ENCODE measurements around the gene SMIM11. TPM values are rescaled to one million over a fixed set of nuclear protein-coding genes. Genes with fewer than 3 reads are reported as not detected.

Gene SMIM11
- total and polyA plus RNA-seq, 10 of the 15 experiments (the other 5 are each of a cell fraction or from before 2014, with no cell fraction given) = 4.8 to 43.1 (median 16.0) TPM

DNA sequence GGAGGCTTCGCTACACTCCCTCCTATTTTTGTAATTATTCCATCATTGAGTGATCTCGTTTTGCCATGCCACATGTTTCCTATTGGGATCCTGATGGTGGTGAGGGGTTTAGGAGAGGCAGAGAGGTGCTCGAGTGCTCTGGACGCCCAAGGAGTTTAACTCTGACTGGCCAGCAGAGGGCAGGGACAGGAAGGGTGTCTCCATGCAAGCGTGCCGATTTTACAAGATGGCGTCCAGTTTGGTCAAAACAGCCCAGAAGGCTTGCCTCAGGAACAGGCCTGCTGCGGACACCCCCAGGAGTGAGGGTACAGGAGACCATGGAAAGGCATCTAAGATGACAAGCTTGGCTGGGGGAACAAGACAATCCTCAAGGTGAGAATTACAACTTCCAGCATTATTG is 45.3 kb upstream of the SMIM11 start (continued):
- TF ChIP-seq, protein P1, sequence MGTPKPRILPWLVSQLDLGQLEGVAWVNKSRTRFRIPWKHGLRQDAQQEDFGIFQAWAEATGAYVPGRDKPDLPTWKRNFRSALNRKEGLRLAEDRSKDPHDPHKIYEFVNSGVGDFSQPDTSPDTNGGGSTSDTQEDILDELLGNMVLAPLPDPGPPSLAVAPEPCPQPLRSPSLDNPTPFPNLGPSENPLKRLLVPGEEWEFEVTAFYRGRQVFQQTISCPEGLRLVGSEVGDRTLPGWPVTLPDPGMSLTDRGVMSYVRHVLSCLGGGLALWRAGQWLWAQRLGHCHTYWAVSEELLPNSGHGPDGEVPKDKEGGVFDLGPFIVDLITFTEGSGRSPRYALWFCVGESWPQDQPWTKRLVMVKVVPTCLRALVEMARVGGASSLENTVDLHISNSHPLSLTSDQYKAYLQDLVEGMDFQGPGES (IDR thresholded peaks at IDR 0.05) = no peak
- TF ChIP-seq CEBPB (IDR thresholded peaks at IDR 0.05; ENCODE audit: borderline replicate concordance in 1 of 2, low read depth in 2 of 2, low read length in 2 of 2) (no peak), FOXM1 (IDR thresholded peaks at IDR 0.05; ENCODE audit: low read depth, low read length) (no peak), BACH1 (IDR thresholded peaks at IDR 0.05; ENCODE audit: borderline replicate concordance) (no peak), KDM1A (IDR thresholded peaks at IDR 0.05; ENCODE audit: borderline replicate concordance) (no peak), MTA2 (IDR thresholded peaks at IDR 0.05; ENCODE audit: low read depth) (no peak), CBFB (IDR thresholded peaks at IDR 0.05; ENCODE audit: low read depth) (no peak)
- TF ChIP-seq, protein P2, sequence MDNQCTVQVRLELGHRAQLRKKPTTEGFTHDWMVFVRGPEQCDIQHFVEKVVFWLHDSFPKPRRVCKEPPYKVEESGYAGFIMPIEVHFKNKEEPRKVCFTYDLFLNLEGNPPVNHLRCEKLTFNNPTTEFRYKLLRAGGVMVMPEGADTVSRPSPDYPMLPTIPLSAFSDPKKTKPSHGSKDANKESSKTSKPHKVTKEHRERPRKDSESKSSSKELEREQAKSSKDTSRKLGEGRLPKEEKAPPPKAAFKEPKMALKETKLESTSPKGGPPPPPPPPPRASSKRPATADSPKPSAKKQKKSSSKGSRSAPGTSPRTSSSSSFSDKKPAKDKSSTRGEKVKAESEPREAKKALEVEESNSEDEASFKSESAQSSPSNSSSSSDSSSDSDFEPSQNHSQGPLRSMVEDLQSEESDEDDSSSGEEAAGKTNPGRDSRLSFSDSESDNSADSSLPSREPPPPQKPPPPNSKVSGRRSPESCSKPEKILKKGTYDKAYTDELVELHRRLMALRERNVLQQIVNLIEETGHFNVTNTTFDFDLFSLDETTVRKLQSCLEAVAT (IDR thresholded peaks at IDR 0.05) = no peak

DNA sequence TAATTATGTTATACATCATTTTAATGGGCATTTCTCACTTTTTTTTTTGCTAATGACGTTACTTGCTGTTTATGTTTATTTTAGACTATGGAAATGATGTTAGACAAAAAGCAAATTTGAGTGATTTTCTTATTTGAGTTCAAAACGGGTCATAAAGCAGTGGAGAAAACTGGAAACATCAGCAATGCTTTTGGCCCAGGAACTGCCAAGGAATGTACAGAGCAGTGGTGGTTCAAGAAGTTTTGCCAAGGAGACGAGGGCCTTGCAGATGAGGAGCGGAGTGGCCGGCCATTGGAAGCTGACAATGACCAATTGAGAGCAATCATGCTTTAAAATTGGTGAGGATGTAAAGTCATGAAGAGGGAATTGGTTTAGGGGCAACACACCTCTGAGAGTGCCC is 43.6 kb upstream of the SMIM11 start:
- BruUV-seq (replicated peaks) = no TSS peak
- no peak overlapping the region for H2AFZ ChIP-seq (ENCODE audit: control insufficient read depth, low read depth, low read length)
- H3K9me3 ChIP-seq (replicated peaks; ENCODE audit: control insufficient read depth, insufficient read depth, low read length) = no peaks in the 10 kb centered on the region
- H3K27ac ChIP-seq (ENCODE audit: control insufficient read depth, insufficient read depth) = no peak overlapping the region
- DNase-seq (ENCODE audit: low read depth, low spot score) (no peak), ATAC-seq (no peak), FAIRE-seq (no peak)
- intact Hi-C loops (cut with micrococcal nuclease; ENCODE audit: unreplicated experiment) (no loop called here), in situ Hi-C loops (cut with MboI) (no loop called here)
- no peaks in the 10 kb centered on the region for H3K36me3 ChIP-seq (ENCODE audit: control insufficient read depth in 2 of 2, insufficient read depth in 2 of 2, low read length in 1 of 2)
- RAD21 ChIA-PET (ENCODE audit: unreplicated experiment) = no interaction called here
- no peaks in the 10 kb centered on the region for H3K27me3 ChIP-seq (replicated peaks in 1 of 2; ENCODE audit: control insufficient read depth in 2 of 2, insufficient read depth in 2 of 2, low read length in 1 of 2)
- TF ChIP-seq HDAC6 (IDR thresholded peaks at IDR 0.05; ENCODE audit: unreplicated experiment) (no peak), ETV6 (conservative IDR thresholded peaks at IDR 0.05 in 1 of 2, IDR thresholded peaks at IDR 0.05 in 1 of 2; ENCODE audit: borderline replicate concordance in 1 of 2, low read depth in 1 of 2) (no peak)
- no peaks in the 10 kb centered on the region for H3K79me2 ChIP-seq (ENCODE audit: control insufficient read depth, insufficient read depth, low read length)
- H3K4me1 ChIP-seq (ENCODE audit: control insufficient read depth, insufficient read depth, low read length) = no peaks in the 10 kb centered on the region
- POLR2A ChIA-PET = interaction anchor here (0.5 kb wide), 1 partner anchor 1987 kb away, joined by 3 read pairs; no protein-coding TSS in a partner anchor
- 26% methylated on average over 5 of the region's 5 CpGs for WGBS (ENCODE audit: insufficient coverage, insufficient replicate concordance, low lambda C conversion rate, missing lambda C conversion rate)
- SMC1A ChIA-PET (ENCODE audit: uncharacterized antibody, unreplicated experiment) = interaction anchor here (1.4 kb wide), 1 partner anchor 408 kb away, joined by 3 read pairs; no protein-coding TSS in a partner anchor
- H4K20me1 ChIP-seq (ENCODE audit: control insufficient read depth, insufficient read depth) = no peaks in the 10 kb centered on the region
- no peak overlapping the region for H3K9ac ChIP-seq (ENCODE audit: control insufficient read depth, insufficient read depth, low read length)
- H3K4me3 ChIP-seq = no peak overlapping the region
- CTCF ChIA-PET = interaction anchor here (1.7 kb wide), 1 partner anchor 17 kb away, joined by 10 read pairs; no protein-coding TSS in a partner anchor
- H3K4me2 ChIP-seq (ENCODE audit: control insufficient read depth, insufficient read depth) = no peak overlapping the region
